ENCODE results near the gene PPIB. TPM values are rescaled to one million over a fixed set of nuclear protein-coding genes. Genes with fewer than 3 reads are reported as not detected.
A peak's percentile ranks its signal among the peaks of the same experiment; 100 is the strongest.

The PPIB gene
- total and polyA plus RNA-seq, 9 of the 15 experiments (the other 6 are each of a cell fraction or from before 2014, with no cell fraction given) = 306 to 746 (median 439) TPM

GRCh38 chr15:64149424-64149823, 13.4 kb downstream of the PPIB start (continued):
- TF ChIP-seq SMARCA5 (IDR thresholded peaks at IDR 0.05) (peak; percentile 86; the same call in 1 of the 2 replicates), FOXA3 (CRISPR knock-in tag; conservative IDR thresholded peaks at IDR 0.05 in 1 of 2, IDR thresholded peaks at IDR 0.05 in 1 of 2) (no peak), SIN3B (IDR thresholded peaks at IDR 0.05; ENCODE audit: low read depth) (no peak), NFE2L1 (tag; IDR thresholded peaks at IDR 0.05; ENCODE audit: borderline replicate concordance, low read depth) (no peak), CHD4 (IDR thresholded peaks at IDR 0.05; ENCODE audit: insufficient read depth, insufficient replicate concordance, low read depth, low read length, poor library complexity, severe bottlenecking) (no peak), ZKSCAN3 (CRISPR knock-in tag; IDR thresholded peaks at IDR 0.05) (no peak), BRF2 (IDR thresholded peaks at IDR 0.05; ENCODE audit: borderline replicate concordance, insufficient read depth, insufficient read length) (no peak), ZNF134 (CRISPR knock-in tag; conservative IDR thresholded peaks at IDR 0.05) (no peak), PCBP2 (IDR thresholded peaks at IDR 0.05; ENCODE audit: low read depth, low read length, poor library complexity, severe bottlenecking) (no peak), KDM4B (IDR thresholded peaks at IDR 0.05; ENCODE audit: borderline replicate concordance in 2 of 2, low read depth in 1 of 2) (no peak), SRSF7 (optimal IDR thresholded peaks at IDR 0.05; ENCODE audit: low read depth, low read length) (no peak), FOXK2 (conservative IDR thresholded peaks at IDR 0.05 in 1 of 2, IDR thresholded peaks at IDR 0.05 in 1 of 2; ENCODE audit: low read depth in 2 of 2) (peak; percentile 62 to 75), SMARCB1 (IDR thresholded peaks at IDR 0.05; ENCODE audit: insufficient read length, low read depth) (no peak), KDM1A (IDR thresholded peaks at IDR 0.05) (peak in 1 of 2 experiments; percentile 54; a peak in 1 of 4 replicates), ZNF778 (CRISPR knock-in tag; IDR thresholded peaks at IDR 0.05) (no peak), ZZZ3 (IDR thresholded peaks at IDR 0.05) (no peak)
- TF ChIP-seq, protein P1, sequence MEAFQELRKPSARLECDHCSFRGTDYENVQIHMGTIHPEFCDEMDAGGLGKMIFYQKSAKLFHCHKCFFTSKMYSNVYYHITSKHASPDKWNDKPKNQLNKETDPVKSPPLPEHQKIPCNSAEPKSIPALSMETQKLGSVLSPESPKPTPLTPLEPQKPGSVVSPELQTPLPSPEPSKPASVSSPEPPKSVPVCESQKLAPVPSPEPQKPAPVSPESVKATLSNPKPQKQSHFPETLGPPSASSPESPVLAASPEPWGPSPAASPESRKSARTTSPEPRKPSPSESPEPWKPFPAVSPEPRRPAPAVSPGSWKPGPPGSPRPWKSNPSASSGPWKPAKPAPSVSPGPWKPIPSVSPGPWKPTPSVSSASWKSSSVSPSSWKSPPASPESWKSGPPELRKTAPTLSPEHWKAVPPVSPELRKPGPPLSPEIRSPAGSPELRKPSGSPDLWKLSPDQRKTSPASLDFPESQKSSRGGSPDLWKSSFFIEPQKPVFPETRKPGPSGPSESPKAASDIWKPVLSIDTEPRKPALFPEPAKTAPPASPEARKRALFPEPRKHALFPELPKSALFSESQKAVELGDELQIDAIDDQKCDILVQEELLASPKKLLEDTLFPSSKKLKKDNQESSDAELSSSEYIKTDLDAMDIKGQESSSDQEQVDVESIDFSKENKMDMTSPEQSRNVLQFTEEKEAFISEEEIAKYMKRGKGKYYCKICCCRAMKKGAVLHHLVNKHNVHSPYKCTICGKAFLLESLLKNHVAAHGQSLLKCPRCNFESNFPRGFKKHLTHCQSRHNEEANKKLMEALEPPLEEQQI (IDR thresholded peaks at IDR 0.05) = no peak
- TF ChIP-seq, protein P2, sequence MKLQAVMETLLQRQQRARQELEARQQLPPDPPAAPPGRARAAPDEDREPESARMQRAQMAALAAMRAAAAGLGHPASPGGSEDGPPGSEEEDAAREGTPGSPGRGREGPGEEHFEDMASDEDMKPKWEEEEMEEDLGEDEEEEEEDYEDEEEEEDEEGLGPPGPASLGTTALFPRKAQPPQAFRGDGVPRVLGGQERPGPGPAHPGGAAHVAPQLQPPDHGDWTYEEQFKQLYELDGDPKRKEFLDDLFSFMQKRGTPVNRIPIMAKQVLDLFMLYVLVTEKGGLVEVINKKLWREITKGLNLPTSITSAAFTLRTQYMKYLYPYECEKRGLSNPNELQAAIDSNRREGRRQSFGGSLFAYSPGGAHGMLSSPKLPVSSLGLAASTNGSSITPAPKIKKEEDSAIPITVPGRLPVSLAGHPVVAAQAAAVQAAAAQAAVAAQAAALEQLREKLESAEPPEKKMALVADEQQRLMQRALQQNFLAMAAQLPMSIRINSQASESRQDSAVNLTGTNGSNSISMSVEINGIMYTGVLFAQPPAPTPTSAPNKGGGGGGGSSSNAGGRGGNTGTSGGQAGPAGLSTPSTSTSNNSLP (IDR thresholded peaks at IDR 0.05; ENCODE audit: borderline replicate concordance, low read depth, low read length) = no peak
- TF ChIP-seq, protein P3, sequence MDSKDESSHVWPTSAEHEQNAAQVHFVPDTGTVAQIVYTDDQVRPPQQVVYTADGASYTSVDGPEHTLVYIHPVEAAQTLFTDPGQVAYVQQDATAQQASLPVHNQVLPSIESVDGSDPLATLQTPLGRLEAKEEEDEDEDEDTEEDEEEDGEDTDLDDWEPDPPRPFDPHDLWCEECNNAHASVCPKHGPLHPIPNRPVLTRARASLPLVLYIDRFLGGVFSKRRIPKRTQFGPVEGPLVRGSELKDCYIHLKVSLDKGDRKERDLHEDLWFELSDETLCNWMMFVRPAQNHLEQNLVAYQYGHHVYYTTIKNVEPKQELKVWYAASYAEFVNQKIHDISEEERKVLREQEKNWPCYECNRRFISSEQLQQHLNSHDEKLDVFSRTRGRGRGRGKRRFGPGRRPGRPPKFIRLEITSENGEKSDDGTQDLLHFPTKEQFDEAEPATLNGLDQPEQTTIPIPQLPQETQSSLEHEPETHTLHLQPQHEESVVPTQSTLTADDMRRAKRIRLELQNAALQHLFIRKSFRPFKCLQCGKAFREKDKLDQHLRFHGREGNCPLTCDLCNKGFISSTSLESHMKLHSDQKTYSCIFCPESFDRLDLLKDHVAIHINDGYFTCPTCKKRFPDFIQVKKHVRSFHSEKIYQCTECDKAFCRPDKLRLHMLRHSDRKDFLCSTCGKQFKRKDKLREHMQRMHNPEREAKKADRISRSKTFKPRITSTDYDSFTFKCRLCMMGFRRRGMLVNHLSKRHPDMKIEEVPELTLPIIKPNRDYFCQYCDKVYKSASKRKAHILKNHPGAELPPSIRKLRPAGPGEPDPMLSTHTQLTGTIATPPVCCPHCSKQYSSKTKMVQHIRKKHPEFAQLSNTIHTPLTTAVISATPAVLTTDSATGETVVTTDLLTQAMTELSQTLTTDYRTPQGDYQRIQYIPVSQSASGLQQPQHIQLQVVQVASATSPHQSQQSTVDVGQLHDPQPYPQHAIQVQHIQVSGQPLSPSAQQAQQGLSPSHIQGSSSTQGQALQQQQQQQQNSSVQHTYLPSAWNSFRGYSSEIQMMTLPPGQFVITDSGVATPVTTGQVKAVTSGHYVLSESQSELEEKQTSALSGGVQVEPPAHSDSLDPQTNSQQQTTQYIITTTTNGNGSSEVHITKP (IDR thresholded peaks at IDR 0.05; ENCODE audit: partially characterized antibody) = peak; percentile 28

All from K562 (cell line).